RPMI8226 (cell line): ENCODE results near the gene ALG9.

Source experiments
- DNase-seq: peaks from one replicate; pipeline ENCODE4 v3.0.0-alpha.2; 2015

Gene ALG9

GRCh38 chr11:111834432-111835163 lies 36.8 kb downstream of the ALG9 start:
- DNase-seq: no peak

GRCh38 chr11:111833524-111833923 lies 37.9 kb downstream of the ALG9 start:
- DNase-seq: no peak

- no peak for DNase-seq
These were observed 42.0 kb downstream of the ALG9 start for GRCh38 chr11:111829185-111829968.

GRCh38 chr11:111826322-111826950 lies 44.9 kb downstream of the ALG9 start:
- DNase-seq: no peak

- DNase-seq: no peak
These were observed 47.8 kb downstream of the ALG9 start for GRCh38 chr11:111823629-111824028.

GRCh38 chr11:111823131-111823530 lies 48.2 kb downstream of the ALG9 start:
- DNase-seq: no peak

- no peak for DNase-seq
These were observed 51.5 kb downstream of the ALG9 start for GRCh38 chr11:111819829-111820237.

- no peak for DNase-seq
These were observed 52.1 kb downstream of the ALG9 start for GRCh38 chr11:111819161-111819828.

- no peak for DNase-seq
These were observed 55.9 kb downstream of the ALG9 start for GRCh38 chr11:111815489-111815888.

GRCh38 chr11:111814557-111815320 lies 56.6 kb downstream of the ALG9 start:
- DNase-seq: no peak

- DNase-seq: no peak
These were observed 57.3 kb downstream of the ALG9 start for GRCh38 chr11:111814106-111814505.

- DNase-seq: no peak
These were observed 59.2 kb downstream of the ALG9 start for GRCh38 chr11:111812211-111812610.

- no peak for DNase-seq
These were observed 59.9 kb downstream of the ALG9 start for GRCh38 chr11:111811445-111811844.

GRCh38 chr11:111808834-111809233 lies 62.5 kb downstream of the ALG9 start:
- no peak for DNase-seq

GRCh38 chr11:111808063-111808588 lies 63.3 kb downstream of the ALG9 start:
- DNase-seq: no peak

GRCh38 chr11:111807076-111807475 lies 64.3 kb downstream of the ALG9 start:
- DNase-seq: no peak

GRCh38 chr11:111801135-111801534 lies 70.2 kb downstream of the ALG9 start:
- peak; percentile 97 for DNase-seq

- DNase-seq: no peak
These were observed 73.1 kb downstream of the ALG9 start for GRCh38 chr11:111798279-111798678.

- peak; percentile 99 for DNase-seq
These were observed 74.2 kb downstream of the ALG9 start for GRCh38 chr11:111797145-111797581.

- peak; percentile 88 for DNase-seq
These were observed 74.7 kb downstream of the ALG9 start for GRCh38 chr11:111796696-111797095.

- DNase-seq: no peak
These were observed 75.9 kb downstream of the ALG9 start for GRCh38 chr11:111795334-111795985.

- DNase-seq: no peak
These were observed 77.5 kb downstream of the ALG9 start for GRCh38 chr11:111793863-111794262.
